Gastrocnemius medialis (tissue), 4 donors: ENCODE data around the gene SETD1B.

Experiments used
- CTCF ChIP-seq, 5 experiments: fragments of 450-650 bp in 3 of 5; fragments of 200-600 bp in 2 of 5; sonication (generic) in 2 of 5; IDR thresholded peaks in 4 of 5; conservative IDR thresholded peaks in 1 of 5; 1 replicate in 4 of 5; 2 replicates in 1 of 5; pipeline ENCODE4 v1.5.1; 2016 to 2019; ENCODE audit warnings: antibody characterized with exemption in 5 of 5, mild to moderate bottlenecking in 3 of 5, moderate library complexity in 3 of 5
- POLR2A ChIP-seq, 2 donors: fragments of 450-650 bp; IDR thresholded peaks; one replicate each; pipeline ENCODE4 v1.6.1; 2017; ENCODE audit warnings: antibody characterized with exemption in 2 of 2, mild to moderate bottlenecking in 2 of 2, moderate library complexity in 2 of 2

- TF ChIP-seq CTCF (IDR thresholded peaks at IDR 0.05 in 4 of 5, conservative IDR thresholded peaks at IDR 0.05 in 1 of 5) (no peak), POLR2A (IDR thresholded peaks at IDR 0.05) (no peak)
Measured at GRCh38 chr12:121828306-121828705, 24.5 kb downstream of the SETD1B start.
